ENCODE measurements around the gene SCN10A.

SCN10A gene

GRCh38 chr3:38649500-38650247 is 166.3 kb downstream of the SCN10A start, which contains the start of gene SCN5A:
TSS of gene SCN5A (minus strand) at chr3:38649687. CDS start at chr3:38633307, 16,380 bp downstream.
- no peak for FAIRE-seq

DNA sequence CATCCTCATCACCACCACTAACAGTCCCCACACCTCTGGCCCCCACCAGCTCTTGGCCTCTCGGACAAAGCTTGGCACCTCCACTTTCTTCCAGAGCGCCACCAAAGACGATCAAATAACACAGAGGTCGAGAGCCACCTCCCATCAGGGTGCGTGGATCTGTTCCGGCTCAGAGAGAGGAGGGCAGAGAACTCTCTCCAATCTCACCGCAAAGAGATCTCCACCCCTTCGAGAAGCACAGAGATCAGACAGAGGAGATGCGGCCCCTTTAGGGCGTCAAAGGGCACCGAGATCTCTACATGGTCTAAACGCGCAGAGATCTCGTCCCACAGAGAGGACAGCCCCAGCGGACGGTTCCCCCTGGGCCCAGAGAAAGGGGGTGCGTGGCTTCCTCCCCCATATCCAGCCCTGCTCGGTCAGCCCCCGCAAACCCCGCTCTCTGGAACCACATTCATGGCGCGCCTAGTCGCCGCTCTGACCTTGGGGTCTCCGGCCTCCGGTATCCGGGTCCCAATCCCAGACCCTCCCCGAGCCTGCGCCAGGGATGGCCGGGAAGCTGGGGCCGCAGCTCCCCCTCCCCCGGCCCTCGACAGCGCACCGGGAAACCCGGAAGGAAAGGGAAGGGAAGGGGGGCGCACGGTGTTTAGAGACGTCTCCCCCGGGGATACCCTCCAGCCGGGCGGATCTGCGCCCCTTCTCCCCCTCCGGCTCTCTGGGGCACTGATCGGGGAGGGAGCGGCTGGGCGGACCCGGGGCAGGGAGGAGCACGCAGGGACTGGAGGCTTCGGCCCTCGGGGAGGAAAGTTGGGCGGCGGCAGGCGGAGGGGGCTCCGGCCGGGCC is 167.1 kb downstream of the SCN10A start:
- no peak for FAIRE-seq

- no peak for FAIRE-seq
Measured at GRCh38 chr3:38648024-38648658, 167.9 kb downstream of the SCN10A start.

- FAIRE-seq: no peak
Measured at GRCh38 chr3:38647217-38647970, 168.6 kb downstream of the SCN10A start.
